Erythroblast (primary cell): Measurements from ENCODE around the gene EEIG2.
A peak's percentile ranks its signal among the peaks of the same experiment; 100 is the strongest.
"Not testable (repeated sequence)": the region's sequence is repeated elsewhere in the genome, so short reads cannot be mapped to it uniquely, and the experiment has no call there.

Experiments
- DNase-seq, 2 experiments: peaks; one replicate each; lab custom pipeline; 2025; lab: John Stamatoyannopoulos, UW
- GATA1 ChIP-seq: IDR thresholded peaks from 2 replicates; pipeline ENCODE4 v1.6.1; 2011; ENCODE audit warnings: low read depth, mild to moderate bottlenecking, control low read depth, low read length, moderate library complexity
- POLR2A ChIP-seq: IDR thresholded peaks from 2 replicates; pipeline ENCODE4 v1.6.1; 2011; ENCODE audit warnings: mild to moderate bottlenecking, low read length

Gene EEIG2

GRCh38 chr1:108534759-108535158, 25.1 kb upstream of the EEIG2 start:
- no peak for DNase-seq
- TF ChIP-seq POLR2A (no peak), GATA1 (no peak)

DNA sequence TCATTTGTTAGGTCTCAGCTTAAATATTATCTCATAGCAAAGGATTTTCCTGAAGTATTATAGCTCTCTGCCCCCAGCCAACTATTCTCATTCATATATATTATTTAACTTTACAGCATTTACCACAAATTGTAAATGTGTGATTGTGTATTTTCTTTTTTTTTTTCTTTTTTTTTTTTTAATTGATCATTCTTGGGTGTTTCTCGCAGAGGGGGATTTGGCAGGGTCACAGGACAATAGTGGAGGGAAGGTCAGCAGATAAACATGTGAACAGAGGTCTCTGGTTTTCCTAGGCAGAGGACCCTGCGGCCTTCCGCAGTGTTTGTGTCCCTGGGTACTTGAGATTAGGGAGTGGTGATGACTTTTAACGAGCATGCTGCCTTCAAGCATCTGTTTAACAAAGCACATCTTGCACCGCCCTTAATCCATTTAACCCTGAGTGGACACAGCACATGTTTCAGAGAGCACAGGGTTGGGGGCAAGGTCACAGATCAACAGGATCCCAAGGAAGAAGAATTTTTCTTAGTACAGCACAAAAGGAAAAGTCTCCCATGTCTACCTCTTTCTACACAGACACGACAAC, 24.5 kb upstream of the EEIG2 start:
- not testable (repeated sequence) for DNase-seq

GRCh38 chr1:108536021-108536420, 23.9 kb upstream of the EEIG2 start:
- not testable (repeated sequence) for DNase-seq

DNA sequence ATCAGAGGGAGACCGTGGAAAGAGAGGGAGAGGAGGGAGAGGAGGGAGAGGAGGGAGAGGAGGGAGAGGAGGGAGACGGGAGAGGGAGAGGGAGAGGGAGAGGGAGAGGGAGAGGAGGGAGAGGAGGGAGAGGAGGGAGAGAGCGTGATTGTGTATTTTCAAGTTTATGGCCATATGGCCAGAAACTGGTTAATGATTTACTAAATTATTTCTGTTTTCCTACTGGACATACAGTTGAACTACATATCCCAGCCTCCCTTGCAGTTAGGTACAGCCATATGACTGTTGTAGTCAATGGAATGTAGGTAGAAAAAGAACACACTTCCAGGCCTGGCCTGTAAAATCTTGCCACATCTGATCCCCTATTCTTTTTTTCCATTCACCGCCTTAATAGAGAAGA, 23.1 kb upstream of the EEIG2 start:
- not testable (repeated sequence) for DNase-seq

DNA sequence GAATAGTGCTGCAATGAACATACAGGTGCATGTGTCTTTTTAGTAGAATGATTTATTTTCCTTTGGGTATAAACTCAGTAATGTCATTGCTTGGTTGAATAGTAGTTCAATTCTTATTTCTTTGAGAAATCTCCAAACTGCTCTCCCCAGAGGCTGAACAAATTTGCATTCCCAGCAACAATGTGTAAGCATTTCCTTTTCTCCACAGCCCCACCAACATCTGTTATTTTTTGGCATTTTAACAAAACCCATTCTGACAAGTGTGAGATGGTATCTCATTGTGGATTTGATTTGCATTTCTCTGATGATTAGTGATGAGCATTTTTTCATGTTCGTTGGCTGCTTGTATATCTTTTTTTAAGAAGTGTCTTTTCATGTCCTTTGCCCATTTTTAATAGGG, 21.9 kb upstream of the EEIG2 start:
- no peak for DNase-seq
- TF ChIP-seq POLR2A (no peak), GATA1 (no peak)

DNA sequence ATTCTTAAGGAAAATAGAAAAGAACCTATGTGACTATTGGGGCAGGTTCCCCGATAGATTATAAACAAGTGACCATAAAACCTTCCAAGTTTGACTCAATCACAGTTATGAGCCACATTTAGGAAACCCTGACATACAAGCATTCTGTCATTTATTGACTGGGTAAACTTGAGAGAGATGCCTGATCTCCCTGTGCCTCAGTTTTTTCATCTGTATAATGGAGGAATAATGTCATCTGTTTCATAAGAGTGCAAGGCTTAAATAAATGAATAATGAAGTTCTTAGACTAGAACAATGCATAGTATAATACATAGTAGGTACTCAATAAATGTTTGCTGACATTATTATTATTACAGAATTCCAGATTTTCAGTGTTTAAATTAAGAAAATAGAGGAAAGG, 18.9 kb upstream of the EEIG2 start:
- TF ChIP-seq GATA1 (no peak), POLR2A (no peak)
- no peak for DNase-seq

GRCh38 chr1:108541861-108542260, 18.0 kb upstream of the EEIG2 start:
- no peak for TF ChIP-seq POLR2A
- no peak for TF ChIP-seq GATA1

DNA sequence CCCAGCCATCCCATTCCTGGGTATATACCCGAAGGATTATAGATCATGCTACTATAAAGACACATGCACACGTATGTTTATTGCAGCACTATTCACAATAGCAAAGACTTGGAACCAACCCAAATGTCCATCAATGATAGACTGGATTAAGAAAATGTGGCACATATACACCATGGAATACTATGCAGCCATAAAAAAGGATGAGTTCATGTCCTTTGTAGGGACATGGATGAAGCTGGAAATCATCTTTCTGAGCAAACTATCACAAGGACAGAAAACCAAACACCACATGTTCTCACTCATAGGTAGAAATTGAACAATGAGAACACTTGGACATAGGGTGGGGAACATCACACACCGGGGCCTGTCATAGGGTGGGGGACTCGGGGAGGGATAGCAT, 12.4 kb upstream of the EEIG2 start:
- DNase-seq: not testable (repeated sequence)

More at GRCh38 chr1:108541861-108542260, 18.0 kb upstream of the EEIG2 start:
- no peak for DNase-seq

DNA sequence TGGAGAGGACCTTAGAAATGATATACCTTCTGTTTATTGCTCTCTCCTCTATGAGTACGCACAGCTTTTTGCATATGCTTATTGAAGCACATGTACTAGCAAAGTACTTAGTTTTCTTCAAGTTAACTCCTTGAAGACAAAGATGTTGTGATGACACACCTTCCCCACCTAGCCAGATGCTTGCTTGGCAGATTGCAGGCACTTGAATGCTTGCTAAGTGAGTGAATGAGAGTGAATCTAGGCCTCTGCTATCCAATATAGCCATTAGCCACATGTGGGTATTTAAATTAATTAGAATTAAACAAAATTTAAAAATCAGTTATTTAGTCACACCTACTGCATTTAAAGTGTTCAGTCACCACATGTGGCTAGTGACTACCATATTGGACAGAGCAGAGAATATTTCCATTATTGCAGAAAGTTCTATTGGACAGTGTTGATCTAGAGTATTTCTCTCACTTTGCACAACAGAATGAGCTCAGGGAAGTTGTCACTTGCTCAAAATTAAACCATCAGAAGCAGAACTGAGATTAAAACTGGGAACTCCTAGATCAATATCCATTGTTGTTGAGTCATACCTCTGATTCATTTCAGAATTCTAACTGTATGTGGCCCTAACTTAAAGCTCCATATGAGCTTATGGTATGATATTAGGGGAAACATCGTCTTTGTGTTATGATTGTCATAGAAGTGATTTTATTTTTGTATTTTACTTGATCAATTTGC, 8.6 kb upstream of the EEIG2 start:
- no peak for TF ChIP-seq GATA1
- no peak for TF ChIP-seq POLR2A

DNA sequence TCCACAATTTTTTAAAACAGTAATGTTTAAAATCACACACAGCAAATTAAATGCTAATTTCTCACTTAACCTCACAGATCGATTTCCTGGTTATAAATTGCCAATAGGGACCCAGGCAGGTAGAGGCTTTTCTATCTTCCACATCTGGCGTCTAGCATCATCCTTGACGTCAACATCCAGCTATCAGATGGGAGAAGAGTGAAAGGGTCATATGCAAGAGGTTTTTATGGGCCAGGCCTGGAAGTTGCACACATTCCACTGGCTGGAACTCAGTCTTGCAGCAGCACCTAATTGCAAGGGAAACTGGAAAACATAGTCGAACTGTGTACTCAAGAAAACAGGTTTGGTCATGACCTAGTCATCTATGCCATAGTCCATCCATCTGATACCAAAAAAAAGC, 6.0 kb upstream of the EEIG2 start:
- TF ChIP-seq POLR2A (no peak), GATA1 (no peak)

More for the DNA sequence above, 8.6 kb upstream of the EEIG2 start:
- no peak for DNase-seq

GRCh38 chr1:108554682-108555427, 5.0 kb upstream of the EEIG2 start:
- TF ChIP-seq GATA1 (no peak), POLR2A (no peak)

More for the DNA sequence above, 6.0 kb upstream of the EEIG2 start:
- no peak for DNase-seq

DNA sequence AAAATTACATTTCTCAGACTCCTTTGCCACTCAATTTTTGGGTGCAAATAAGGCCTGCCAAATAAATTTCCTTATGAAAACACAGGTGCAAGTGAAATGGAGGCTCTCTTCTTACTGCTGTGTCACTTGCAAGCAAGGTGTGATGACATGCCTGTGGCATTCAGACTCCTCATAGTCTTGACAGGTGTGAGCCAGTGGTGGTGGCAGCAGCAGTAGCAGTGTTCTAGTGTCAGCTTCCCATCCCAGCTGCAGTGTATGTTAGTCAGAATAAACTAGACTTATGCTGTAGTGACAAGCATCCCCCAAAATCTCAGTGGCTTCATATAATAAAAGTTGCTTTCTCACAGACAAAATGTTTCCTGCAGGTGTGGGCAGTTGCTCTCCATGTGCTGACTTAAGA, 3.8 kb upstream of the EEIG2 start:
- no peak for TF ChIP-seq POLR2A
- TF ChIP-seq GATA1: no peak
- no peak for DNase-seq

More at GRCh38 chr1:108554682-108555427, 5.0 kb upstream of the EEIG2 start:
- DNase-seq: peak; percentile 19 to 48

DNA sequence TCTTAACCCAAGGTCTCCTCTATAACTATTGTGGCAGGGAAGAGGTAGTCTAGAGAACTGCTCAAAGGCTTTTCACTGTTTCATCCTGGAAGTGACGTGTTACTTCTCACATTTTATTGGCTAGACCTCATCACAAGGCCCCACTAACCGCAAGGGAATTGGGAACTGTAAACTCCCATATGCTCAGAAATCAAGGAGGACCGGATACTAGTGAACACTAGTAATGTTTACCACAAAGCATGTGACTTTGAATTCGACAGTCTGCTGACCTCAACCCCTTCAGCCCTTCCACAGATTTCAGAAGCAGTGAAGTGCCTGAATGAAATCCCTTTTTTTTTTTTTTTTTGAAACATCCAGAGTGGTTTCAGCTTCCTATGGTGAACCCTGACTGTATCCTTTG, 3.4 kb upstream of the EEIG2 start:
- no peak for TF ChIP-seq POLR2A
- TF ChIP-seq GATA1: no peak
- DNase-seq: no peak

GRCh38 chr1:108557296-108557695, 2.6 kb upstream of the EEIG2 start:
- no peak for DNase-seq
- TF ChIP-seq POLR2A (no peak), GATA1 (no peak)
